ENCODE results near the gene MBNL1. TPM values are rescaled to one million over a fixed set of nuclear protein-coding genes. Genes with fewer than 3 reads are reported as not detected.

The MBNL1 gene
- polyA plus RNA-seq, 1 donor from 2014 or later, result 12.7 TPM

GRCh38 chr3:152469248-152470025, 200.7 kb downstream of the MBNL1 start:
- TF ChIP-seq RAD21 (conservative IDR thresholded peaks at IDR 0.05), result no peak
- TF ChIP-seq SMC3 (conservative IDR thresholded peaks at IDR 0.05; ENCODE audit: poor library complexity), result no peak
- no peak for TF ChIP-seq REST (IDR thresholded peaks at IDR 0.05; ENCODE audit: borderline replicate concordance)
- no peak for TF ChIP-seq MXI1 (conservative IDR thresholded peaks at IDR 0.05; ENCODE audit: poor library complexity, severe bottlenecking)
- TF ChIP-seq EZH2 (IDR thresholded peaks at IDR 0.05; ENCODE audit: borderline replicate concordance, insufficient read depth, low read length, poor library complexity, severe bottlenecking), result no peak
- TF ChIP-seq TAF1 (IDR thresholded peaks at IDR 0.05; ENCODE audit: low read depth), result no peak
- TF ChIP-seq, protein P1, sequence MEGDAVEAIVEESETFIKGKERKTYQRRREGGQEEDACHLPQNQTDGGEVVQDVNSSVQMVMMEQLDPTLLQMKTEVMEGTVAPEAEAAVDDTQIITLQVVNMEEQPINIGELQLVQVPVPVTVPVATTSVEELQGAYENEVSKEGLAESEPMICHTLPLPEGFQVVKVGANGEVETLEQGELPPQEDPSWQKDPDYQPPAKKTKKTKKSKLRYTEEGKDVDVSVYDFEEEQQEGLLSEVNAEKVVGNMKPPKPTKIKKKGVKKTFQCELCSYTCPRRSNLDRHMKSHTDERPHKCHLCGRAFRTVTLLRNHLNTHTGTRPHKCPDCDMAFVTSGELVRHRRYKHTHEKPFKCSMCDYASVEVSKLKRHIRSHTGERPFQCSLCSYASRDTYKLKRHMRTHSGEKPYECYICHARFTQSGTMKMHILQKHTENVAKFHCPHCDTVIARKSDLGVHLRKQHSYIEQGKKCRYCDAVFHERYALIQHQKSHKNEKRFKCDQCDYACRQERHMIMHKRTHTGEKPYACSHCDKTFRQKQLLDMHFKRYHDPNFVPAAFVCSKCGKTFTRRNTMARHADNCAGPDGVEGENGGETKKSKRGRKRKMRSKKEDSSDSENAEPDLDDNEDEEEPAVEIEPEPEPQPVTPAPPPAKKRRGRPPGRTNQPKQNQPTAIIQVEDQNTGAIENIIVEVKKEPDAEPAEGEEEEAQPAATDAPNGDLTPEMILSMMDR (IDR thresholded peaks at IDR 0.05; ENCODE audit: poor library complexity, severe bottlenecking), result no peak
- no peak for TF ChIP-seq EP300 (conservative IDR thresholded peaks at IDR 0.05; ENCODE audit: poor library complexity, severe bottlenecking)
- no peak for TF ChIP-seq POLR2AphosphoS5 (IDR thresholded peaks at IDR 0.05)
- Histone ChIP-seq H3F3A (ENCODE audit: insufficient read depth, low read length, poor library complexity, severe bottlenecking) (no peaks in the 10 kb centered on the region), H3K4me2 (ENCODE audit: low read length) (no peak overlapping the region), H3K27me3 (ENCODE audit: insufficient read depth, low read depth, low read length) (no peaks in the 10 kb centered on the region), H4K20me1 (ENCODE audit: insufficient read depth) (no peaks in the 10 kb centered on the region), H2AFZ (ENCODE audit: low read depth, low read length) (no peak overlapping the region), H3K9ac (ENCODE audit: low read length) (no peak overlapping the region), H3K4me3 (ENCODE audit: low read length) (no peak overlapping the region), H3K36me3 (ENCODE audit: insufficient read depth, low read length) (no peaks in the 10 kb centered on the region), H3K79me2 (replicated peaks; ENCODE audit: insufficient read depth, low read length) (no peaks in the 10 kb centered on the region), H3K27ac (ENCODE audit: low read length) (no peak overlapping the region), H3K9me3 (ENCODE audit: low read length) (no peaks in the 10 kb centered on the region), H3K9me2 (ENCODE audit: insufficient read depth, low read length) (no peaks in the 10 kb centered on the region)

DNA sequence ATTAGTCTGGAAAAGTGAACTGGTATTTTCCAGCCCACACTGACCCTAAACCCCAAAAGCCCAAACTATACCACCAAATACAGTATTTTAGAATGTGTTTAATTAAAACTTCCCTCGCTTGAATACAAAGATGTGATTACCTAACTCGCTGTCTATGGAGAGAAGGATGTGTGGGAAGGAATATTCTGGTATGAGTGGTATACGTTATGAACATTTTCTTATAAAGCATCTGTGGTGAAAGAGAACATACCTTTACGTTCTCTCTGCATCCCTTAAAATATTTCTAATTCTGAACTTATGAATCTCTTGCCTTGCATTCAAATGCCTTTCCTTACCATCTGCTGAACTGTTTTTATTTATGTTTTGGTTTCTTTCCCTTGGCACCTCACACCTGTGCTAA, 201.4 kb downstream of the MBNL1 start:
- Histone ChIP-seq H3F3A (ENCODE audit: insufficient read depth, low read length, poor library complexity, severe bottlenecking) (no peaks in the 10 kb centered on the region), H3K9ac (ENCODE audit: low read length) (no peak overlapping the region), H3K9me2 (ENCODE audit: insufficient read depth, low read length) (no peaks in the 10 kb centered on the region), H2AFZ (ENCODE audit: low read depth, low read length) (no peak overlapping the region), H3K9me3 (ENCODE audit: low read length) (no peaks in the 10 kb centered on the region), H3K27me3 (ENCODE audit: insufficient read depth, low read depth, low read length) (no peaks in the 10 kb centered on the region), H3K4me3 (ENCODE audit: low read length) (no peak overlapping the region), H3K79me2 (replicated peaks; ENCODE audit: insufficient read depth, low read length) (no peaks in the 10 kb centered on the region), H3K4me2 (ENCODE audit: low read length) (no peak overlapping the region), H4K20me1 (ENCODE audit: insufficient read depth) (no peaks in the 10 kb centered on the region), H3K27ac (ENCODE audit: low read length) (no peak overlapping the region), H3K36me3 (ENCODE audit: insufficient read depth, low read length) (no peaks in the 10 kb centered on the region)
- TF ChIP-seq POLR2AphosphoS5 (IDR thresholded peaks at IDR 0.05) (no peak), SMC3 (conservative IDR thresholded peaks at IDR 0.05; ENCODE audit: poor library complexity) (no peak), MXI1 (conservative IDR thresholded peaks at IDR 0.05; ENCODE audit: poor library complexity, severe bottlenecking) (no peak), TAF1 (IDR thresholded peaks at IDR 0.05; ENCODE audit: low read depth) (no peak), EP300 (conservative IDR thresholded peaks at IDR 0.05; ENCODE audit: poor library complexity, severe bottlenecking) (no peak), EZH2 (IDR thresholded peaks at IDR 0.05; ENCODE audit: borderline replicate concordance, insufficient read depth, low read length, poor library complexity, severe bottlenecking) (no peak), RAD21 (conservative IDR thresholded peaks at IDR 0.05) (no peak), REST (IDR thresholded peaks at IDR 0.05; ENCODE audit: borderline replicate concordance) (no peak)
- TF ChIP-seq, protein P1 (IDR thresholded peaks at IDR 0.05; ENCODE audit: poor library complexity, severe bottlenecking), result no peak

Measured in neural cell (in vitro differentiated cells).